OCI-LY7 (cell line): ENCODE measurements around the gene TASP1. TPM values are rescaled to one million over a fixed set of nuclear protein-coding genes. Genes with fewer than 3 reads are reported as not detected.

Source experiments
- BruUV-seq: library from RNA; stranded (reverse); fragments of 400-500 nt; replicated peaks from 2 replicates; lab custom pipeline; 2021; lab: Mats Ljungman, UMichigan
- CTCF ChIA-PET: fragments of 300-600 bp; sonication (Branson Sonifier 250); formaldehyde crosslinking; loops from one replicate; lab custom pipeline; 2022; ENCODE audit warnings: antibody characterized with exemption; ENCODE audit not compliant: unreplicated experiment; lab: Charles Lee
- POLR2A ChIA-PET: fragments of 300-600 bp; sonication (Branson Sonifier 250); formaldehyde crosslinking; loops from one replicate; lab custom pipeline; 2022; ENCODE audit warnings: antibody characterized with exemption; lab: Charles Lee
- DNase-seq: peaks from one replicate; pipeline ENCODE4 v3.0.0-alpha.2; 2015; ENCODE audit warnings: low spot score
- H2AFZ ChIP-seq: fragments of 200-600 bp; sonication (generic), shearing (Covaris generic); 2 replicates; pipeline ENCODE4 v1.6.1; 2014; ENCODE audit warnings: mild to moderate bottlenecking, antibody characterized with exemption, low read length, moderate library complexity
- H3K27ac ChIP-seq: fragments of 200-600 bp; sonication (generic); 2 replicates; pipeline ENCODE4 v1.5.1; 2014; ENCODE audit warnings: mixed run types, low read depth, mild to moderate bottlenecking, moderate library complexity, low read length, inconsistent platforms; ENCODE audit not compliant: poor library complexity, severe bottlenecking
- H3K36me3 ChIP-seq: fragments of 200-600 bp; sonication (generic); 2 replicates; pipeline ENCODE4 v1.6.1; 2014; ENCODE audit warnings: mild to moderate bottlenecking, antibody characterized with exemption, low read length, moderate library complexity, mixed read lengths; ENCODE audit not compliant: insufficient read depth
- H3K4me1 ChIP-seq: fragments of 200-600 bp; sonication (generic); 2 replicates; pipeline ENCODE4 v1.5.1; 2014; ENCODE audit warnings: mild to moderate bottlenecking, low read length; ENCODE audit not compliant: insufficient read depth, poor library complexity, severe bottlenecking
- H3K4me2 ChIP-seq: fragments of 200-600 bp; sonication (generic); 2 replicates; pipeline ENCODE4 v1.6.1; 2014; ENCODE audit warnings: mild to moderate bottlenecking, low read length
- H3K4me3 ChIP-seq: fragments of 200-600 bp; sonication (generic); 2 replicates; pipeline ENCODE4 v1.5.1; 2014; ENCODE audit warnings: mild to moderate bottlenecking, low read depth, low read length; ENCODE audit not compliant: poor library complexity, severe bottlenecking
- H3K79me2 ChIP-seq: fragments of 200-600 bp; sonication (generic); 2 replicates; pipeline ENCODE4 v1.6.1; 2016; ENCODE audit warnings: low read depth, mild to moderate bottlenecking, low read length, moderate library complexity, mixed read lengths; ENCODE audit not compliant: insufficient read depth
- H3K9me2 ChIP-seq: fragments of 200-600 bp; sonication (generic); 2 replicates; pipeline ENCODE4 v1.6.1; 2016; ENCODE audit warnings: mild to moderate bottlenecking, low read length, mixed read lengths; ENCODE audit not compliant: insufficient read depth
- H3K9me3 ChIP-seq: fragments of 200-600 bp; sonication (generic); 2 replicates; pipeline ENCODE4 v1.6.1; 2014; ENCODE audit warnings: mild to moderate bottlenecking, mixed run types, low read length, mixed read lengths
- H4K20me1 ChIP-seq: fragments of 200-600 bp; sonication (generic); 2 replicates; pipeline ENCODE4 v1.6.1; 2014; ENCODE audit warnings: mild to moderate bottlenecking, antibody characterized with exemption, low read length, moderate library complexity, mixed read lengths; ENCODE audit not compliant: insufficient read depth
- CTCF ChIP-seq: fragments of 200-600 bp; sonication (generic); conservative IDR thresholded peaks from 2 replicates; pipeline ENCODE4 v1.5.1; 2014; ENCODE audit warnings: mild to moderate bottlenecking, antibody characterized with exemption, low read length, moderate library complexity, mixed read lengths
- EZH2phosphoT487 ChIP-seq: fragments of 200-600 bp; sonication (generic); IDR thresholded peaks from 2 replicates; pipeline ENCODE4 v1.6.1; 2018; ENCODE audit warnings: low read depth, borderline replicate concordance, mild to moderate bottlenecking, mixed run types, antibody characterized with exemption, low read length, moderate library complexity, mixed read lengths
- intact Hi-C: fragments of 100-400 bp; cut with micrococcal nuclease; formaldehyde crosslinking; loops from one replicate; pipeline ENCODE4 v1.10.0; 2022; ENCODE audit not compliant: unreplicated experiment
- total RNA-seq, 2 experiments: library from RNA; depleted of rRNA in 1 of 2; stranded (reverse); fragments of >200 nt in 1 of 2; shearing (Covaris generic) in 1 of 2; gene quantifications; 2 replicates each; pipeline ENCODE4 v1.2.3, GENCODE V29; 2014 to 2022

The TASP1 gene
- total RNA-seq, 2 experiments from 2014 or later = 12.9 to 15.5 TPM

- no peaks in the 10 kb centered on the region for H3K9me3 ChIP-seq
- intact Hi-C loops = no loop called here
These were observed 216.1 kb downstream of the TASP1 start for GRCh38 chr20:13422637-13423036.

GRCh38 chr20:13420625-13421024, 218.1 kb downstream of the TASP1 start:
- DNase-seq = no peak
- H3K36me3 ChIP-seq = no peaks in the 10 kb centered on the region
- ChIA-PET POLR2A (interaction anchor here (0.6 kb wide), 2 partner anchors 24 to 676 kb away, joined by 3 to 6 read pairs; no protein-coding TSS in a partner anchor), CTCF (no interaction called here)
- intact Hi-C loops = no loop called here
- H3K27ac ChIP-seq = no peak overlapping the region
- no peak overlapping the region for H3K4me3 ChIP-seq
- no peaks in the 10 kb centered on the region for H3K9me2 ChIP-seq
- no peaks in the 10 kb centered on the region for H4K20me1 ChIP-seq
- H3K79me2 ChIP-seq = no peaks in the 10 kb centered on the region
- H2AFZ ChIP-seq = no peak overlapping the region
- BruUV-seq = no TSS peak
- no peaks in the 10 kb centered on the region for H3K9me3 ChIP-seq
- H3K4me1 ChIP-seq = no peaks in the 10 kb centered on the region
- no peak overlapping the region for H3K4me2 ChIP-seq
- TF ChIP-seq CTCF (no peak), EZH2phosphoT487 (no peak)

More at GRCh38 chr20:13422637-13423036, 216.1 kb downstream of the TASP1 start:
- Histone ChIP-seq H3K4me2 (no peak overlapping the region), H2AFZ (no peak overlapping the region), H4K20me1 (no peaks in the 10 kb centered on the region), H3K27ac (no peak overlapping the region), H3K4me3 (no peak overlapping the region), H3K4me1 (no peaks in the 10 kb centered on the region), H3K36me3 (no peaks in the 10 kb centered on the region), H3K79me2 (no peaks in the 10 kb centered on the region), H3K9me2 (no peaks in the 10 kb centered on the region)
- no peak for DNase-seq
- CTCF ChIA-PET = no interaction called here
- TF ChIP-seq CTCF (no peak), EZH2phosphoT487 (no peak)
- POLR2A ChIA-PET = no interaction called here
- BruUV-seq = no TSS peak

DNA sequence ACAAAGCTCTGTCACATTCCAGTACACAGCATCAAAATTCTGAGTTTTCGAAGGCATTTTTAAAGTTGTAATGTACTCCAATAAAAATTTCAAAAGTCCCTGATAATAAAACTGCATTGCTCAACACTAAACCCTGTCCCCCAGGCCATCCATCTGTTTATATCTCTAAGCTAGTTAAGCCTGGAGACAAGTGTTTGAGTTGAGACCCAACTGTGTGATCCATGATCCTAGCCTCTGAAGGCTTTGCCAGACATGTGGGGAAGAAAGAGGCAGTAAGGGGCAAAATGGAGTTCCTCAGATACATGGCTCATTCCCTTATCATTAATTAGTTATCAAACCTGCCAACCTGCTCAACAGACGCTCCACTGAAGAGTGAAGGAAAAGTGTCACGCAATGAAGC, 219.3 kb downstream of the TASP1 start:
- Histone ChIP-seq H3K9me2 (no peaks in the 10 kb centered on the region), H3K4me1 (no peaks in the 10 kb centered on the region), H4K20me1 (no peaks in the 10 kb centered on the region), H3K27ac (no peak overlapping the region), H3K9me3 (no peaks in the 10 kb centered on the region), H3K36me3 (no peaks in the 10 kb centered on the region), H3K4me3 (no peak overlapping the region), H3K4me2 (no peak overlapping the region), H3K79me2 (no peaks in the 10 kb centered on the region), H2AFZ (no peak overlapping the region)
- intact Hi-C loops = no loop called here
- no TSS peak for BruUV-seq
- no peak for DNase-seq
- no peak for TF ChIP-seq EZH2phosphoT487
- no peak for TF ChIP-seq CTCF
- ChIA-PET POLR2A (no interaction called here), CTCF (no interaction called here)
